ENCODE data around the gene LCE7A. TPM values are rescaled to one million over a fixed set of nuclear protein-coding genes. Genes with fewer than 3 reads are reported as not detected.

The LCE7A gene
- total and polyA plus RNA-seq, 10 of the 15 experiments (the other 5 are each of a cell fraction or from before 2014, with no cell fraction given) = not detected

GRCh38 chr1:152907686-152908601 lies 48.1 kb downstream of the LCE7A start, which contains the start of gene IVL (continued):
- TF ChIP-seq JUNB (IDR thresholded peaks at IDR 0.05) = peak; percentile 94
- peak; percentile 42; the same call in 1 of the 2 replicates for TF ChIP-seq PML (IDR thresholded peaks at IDR 0.05; ENCODE audit: low read length)
- no peak for TF ChIP-seq ZZZ3 (IDR thresholded peaks at IDR 0.05; ENCODE audit: control insufficient read depth, insufficient read length, low read depth)
- TF ChIP-seq, protein P1, sequence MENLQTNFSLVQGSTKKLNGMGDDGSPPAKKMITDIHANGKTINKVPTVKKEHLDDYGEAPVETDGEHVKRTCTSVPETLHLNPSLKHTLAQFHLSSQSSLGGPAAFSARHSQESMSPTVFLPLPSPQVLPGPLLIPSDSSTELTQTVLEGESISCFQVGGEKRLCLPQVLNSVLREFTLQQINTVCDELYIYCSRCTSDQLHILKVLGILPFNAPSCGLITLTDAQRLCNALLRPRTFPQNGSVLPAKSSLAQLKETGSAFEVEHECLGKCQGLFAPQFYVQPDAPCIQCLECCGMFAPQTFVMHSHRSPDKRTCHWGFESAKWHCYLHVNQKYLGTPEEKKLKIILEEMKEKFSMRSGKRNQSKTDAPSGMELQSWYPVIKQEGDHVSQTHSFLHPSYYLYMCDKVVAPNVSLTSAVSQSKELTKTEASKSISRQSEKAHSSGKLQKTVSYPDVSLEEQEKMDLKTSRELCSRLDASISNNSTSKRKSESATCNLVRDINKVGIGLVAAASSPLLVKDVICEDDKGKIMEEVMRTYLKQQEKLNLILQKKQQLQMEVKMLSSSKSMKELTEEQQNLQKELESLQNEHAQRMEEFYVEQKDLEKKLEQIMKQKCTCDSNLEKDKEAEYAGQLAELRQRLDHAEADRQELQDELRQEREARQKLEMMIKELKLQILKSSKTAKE (IDR thresholded peaks at IDR 0.05; ENCODE audit: low read depth, poor library complexity, severe bottlenecking) = no peak
- no peak for TF ChIP-seq RAD21 (IDR thresholded peaks at IDR 0.05; ENCODE audit: insufficient read depth, low read depth, low read length)
- TF ChIP-seq, protein P2, sequence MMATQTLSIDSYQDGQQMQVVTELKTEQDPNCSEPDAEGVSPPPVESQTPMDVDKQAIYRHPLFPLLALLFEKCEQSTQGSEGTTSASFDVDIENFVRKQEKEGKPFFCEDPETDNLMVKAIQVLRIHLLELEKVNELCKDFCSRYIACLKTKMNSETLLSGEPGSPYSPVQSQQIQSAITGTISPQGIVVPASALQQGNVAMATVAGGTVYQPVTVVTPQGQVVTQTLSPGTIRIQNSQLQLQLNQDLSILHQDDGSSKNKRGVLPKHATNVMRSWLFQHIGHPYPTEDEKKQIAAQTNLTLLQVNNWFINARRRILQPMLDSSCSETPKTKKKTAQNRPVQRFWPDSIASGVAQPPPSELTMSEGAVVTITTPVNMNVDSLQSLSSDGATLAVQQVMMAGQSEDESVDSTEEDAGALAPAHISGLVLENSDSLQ (IDR thresholded peaks at IDR 0.05) = peak; percentile 14; the same call in 1 of the 2 replicates
- no peak; the same call in 1 of the 2 replicates for TF ChIP-seq GATAD2B (conservative IDR thresholded peaks at IDR 0.05; ENCODE audit: low read depth)
- TF ChIP-seq ATF2 (IDR thresholded peaks at IDR 0.05; ENCODE audit: low read length) = peak; percentile 66
- no peak for TF ChIP-seq SIX5 (IDR thresholded peaks at IDR 0.05; ENCODE audit: low read depth, low read length, severe bottlenecking)
- no peak for TF ChIP-seq STAT1 (conservative IDR thresholded peaks at IDR 0.05)
- TF ChIP-seq RUNX3 (IDR thresholded peaks at IDR 0.05; ENCODE audit: low read length) = peak; percentile 68
- no peak for TF ChIP-seq PAX8 (IDR thresholded peaks at IDR 0.05)
- peak; percentile 73 for TF ChIP-seq NR2F1 (conservative IDR thresholded peaks at IDR 0.05)
- TF ChIP-seq IKZF2 (IDR thresholded peaks at IDR 0.05) = peak; percentile 65 to 70
- TF ChIP-seq BRCA1 (IDR thresholded peaks at IDR 0.05; ENCODE audit: low read depth, low read length) = no peak
- peak; percentile 85; the same call in 1 of the 2 replicates for TF ChIP-seq IRF4 (IDR thresholded peaks at IDR 0.05; ENCODE audit: low read depth, low read length)
- TF ChIP-seq NBN (IDR thresholded peaks at IDR 0.05) = no peak
- TF ChIP-seq, protein P3, sequence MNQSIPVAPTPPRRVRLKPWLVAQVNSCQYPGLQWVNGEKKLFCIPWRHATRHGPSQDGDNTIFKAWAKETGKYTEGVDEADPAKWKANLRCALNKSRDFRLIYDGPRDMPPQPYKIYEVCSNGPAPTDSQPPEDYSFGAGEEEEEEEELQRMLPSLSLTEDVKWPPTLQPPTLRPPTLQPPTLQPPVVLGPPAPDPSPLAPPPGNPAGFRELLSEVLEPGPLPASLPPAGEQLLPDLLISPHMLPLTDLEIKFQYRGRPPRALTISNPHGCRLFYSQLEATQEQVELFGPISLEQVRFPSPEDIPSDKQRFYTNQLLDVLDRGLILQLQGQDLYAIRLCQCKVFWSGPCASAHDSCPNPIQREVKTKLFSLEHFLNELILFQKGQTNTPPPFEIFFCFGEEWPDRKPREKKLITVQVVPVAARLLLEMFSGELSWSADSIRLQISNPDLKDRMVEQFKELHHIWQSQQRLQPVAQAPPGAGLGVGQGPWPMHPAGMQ (IDR thresholded peaks at IDR 0.05; ENCODE audit: borderline replicate concordance) = no peak
- peak; percentile 63 for TF ChIP-seq DPF2 (IDR thresholded peaks at IDR 0.05)
- no peak for TF ChIP-seq MEF2B (IDR thresholded peaks at IDR 0.05; ENCODE audit: partially characterized antibody, poor library complexity, severe bottlenecking)
- TF ChIP-seq HDAC6 (IDR thresholded peaks at IDR 0.05; ENCODE audit: unreplicated experiment) = no peak
- TF ChIP-seq SP1 (IDR thresholded peaks at IDR 0.05; ENCODE audit: low read depth, low read length) = no peak
- TF ChIP-seq BCL11A (IDR thresholded peaks at IDR 0.05; ENCODE audit: low read depth, low read length) = peak; percentile 56; the same call in 1 of the 2 replicates
- TF ChIP-seq SUPT20H (IDR thresholded peaks at IDR 0.05; ENCODE audit: borderline replicate concordance, control insufficient read depth, low read depth, low read length) = no peak
- TF ChIP-seq SPI1 (IDR thresholded peaks at IDR 0.05; ENCODE audit: borderline replicate concordance, insufficient read depth, low read depth, low read length) = no peak
- TF ChIP-seq ZNF384 (IDR thresholded peaks at IDR 0.05; ENCODE audit: borderline replicate concordance, low read depth, low read length) = no peak
- peak; percentile 66 for TF ChIP-seq TCF7 (IDR thresholded peaks at IDR 0.05; ENCODE audit: borderline replicate concordance)
